ENCODE data around the gene KCNQ5. TPM values are rescaled to one million over a fixed set of nuclear protein-coding genes. Genes with fewer than 3 reads are reported as not detected.

The KCNQ5 gene
- total RNA-seq, 1 experiment from 2014 or later, result 9.4 TPM

GRCh38 chr6:72959821-72960220 lies 338.0 kb downstream of the KCNQ5 start:
- ChIA-PET CTCF (no interaction called here), POLR2A (no interaction called here)
- DNase-seq (ENCODE audit: low read depth, low spot score), result no peak
- TF ChIP-seq CTCF (IDR thresholded peaks at IDR 0.05) (no peak), REST (IDR thresholded peaks at IDR 0.05; ENCODE audit: insufficient read depth in 1 of 2, low read depth in 2 of 2, low read length in 1 of 2) (no peak), TCF7L2 (IDR thresholded peaks at IDR 0.05; ENCODE audit: low read depth, low read length) (no peak), SIN3A (IDR thresholded peaks at IDR 0.05; ENCODE audit: borderline replicate concordance, insufficient read depth, low read depth, low read length) (no peak), POLR2AphosphoS5 (IDR thresholded peaks at IDR 0.05; ENCODE audit: low read depth, low read length) (no peak)
- Histone ChIP-seq H3K36me3 (ENCODE audit: control insufficient read depth, insufficient read depth, low read length) (no peaks in the 10 kb centered on the region), H3K27ac (ENCODE audit: low read length) (no peak overlapping the region), H3K4me3 (ENCODE audit: low read depth in 2 of 2, low read length in 2 of 2) (no peak overlapping the region), H3K27me3 (ENCODE audit: control insufficient read depth, insufficient read depth, low read length) (no peaks in the 10 kb centered on the region), H3K4me1 (ENCODE audit: control insufficient read depth, insufficient read depth, low read length) (no peaks in the 10 kb centered on the region), H3K9me3 (ENCODE audit: control insufficient read depth, insufficient read depth, low read depth, low read length) (no peaks in the 10 kb centered on the region)
- ATAC-seq, result no peak
- no TSS peak for BruUV-seq (replicated peaks)
- in situ Hi-C loops (cut with HindIII; ENCODE audit: low pct_unique_long_range_greater_than_20kb, low sequenced_read_pairs), result no loop called here
- intact Hi-C loops (cut with micrococcal nuclease; ENCODE audit: unreplicated experiment), result no loop called here

GRCh38 chr6:72963946-72964345 lies 342.1 kb downstream of the KCNQ5 start:
- peaks cover 4% of the 10 kb centered on the region; the same call in 1 of the 2 replicates for H3K4me1 ChIP-seq (ENCODE audit: control insufficient read depth, insufficient read depth, low read length)
- no peak overlapping the region for H3K27ac ChIP-seq (ENCODE audit: low read length)
- POLR2A ChIA-PET, result no interaction called here
- in situ Hi-C loops (cut with HindIII; ENCODE audit: low pct_unique_long_range_greater_than_20kb, low sequenced_read_pairs) (no loop called here), intact Hi-C loops (cut with micrococcal nuclease; ENCODE audit: unreplicated experiment) (no loop called here)
- CTCF ChIA-PET, result no interaction called here
- no peaks in the 10 kb centered on the region for H3K36me3 ChIP-seq (ENCODE audit: control insufficient read depth, insufficient read depth, low read length)
- BruUV-seq (replicated peaks), result no TSS peak
- H3K9me3 ChIP-seq (ENCODE audit: control insufficient read depth, insufficient read depth, low read depth, low read length), result no peaks in the 10 kb centered on the region
- H3K27me3 ChIP-seq (ENCODE audit: control insufficient read depth, insufficient read depth, low read length), result no peaks in the 10 kb centered on the region
- no peak overlapping the region for H3K4me3 ChIP-seq (ENCODE audit: low read depth in 2 of 2, low read length in 2 of 2)
- no peak for TF ChIP-seq POLR2AphosphoS5 (IDR thresholded peaks at IDR 0.05; ENCODE audit: low read depth, low read length)
- TF ChIP-seq CTCF (IDR thresholded peaks at IDR 0.05), result no peak
- TF ChIP-seq REST (IDR thresholded peaks at IDR 0.05; ENCODE audit: insufficient read depth in 1 of 2, low read depth in 2 of 2, low read length in 1 of 2), result no peak
- TF ChIP-seq TCF7L2 (IDR thresholded peaks at IDR 0.05; ENCODE audit: low read depth, low read length), result no peak
- no peak for TF ChIP-seq SIN3A (IDR thresholded peaks at IDR 0.05; ENCODE audit: borderline replicate concordance, insufficient read depth, low read depth, low read length)
- DNase-seq (ENCODE audit: low read depth, low spot score), result no peak
- no peak for ATAC-seq

Measured in Panc1 (cell line).